GM23338 (cell line): ENCODE data around the gene SETX. TPM values are rescaled to one million over a fixed set of nuclear protein-coding genes. Genes with fewer than 3 reads are reported as not detected.

Source experiments
- ATAC-seq: fragments of 200-7000 bp; cut with Tn5 transposase; 3 replicates; pipeline ENCODE4 v1.9.1; 2020
- DNase-seq: peaks from one replicate; pipeline ENCODE4 v3.0.0-alpha.2; 2015; ENCODE audit warnings: low spot score
- H2AFZ ChIP-seq: fragments of 200-600 bp; sonication (generic); 2 replicates; pipeline ENCODE4 v1.8.0; 2016; ENCODE audit warnings: antibody characterized with exemption, mild to moderate bottlenecking, moderate library complexity
- H3F3A ChIP-seq: fragments of 200-600 bp; sonication (generic); replicated peaks from 2 replicates; pipeline ENCODE4 v1.8.0; 2017; ENCODE audit warnings: antibody characterized with exemption, mixed run types, low read depth
- H3K27ac ChIP-seq: fragments of 200-600 bp; sonication (generic); 2 replicates; pipeline ENCODE4 v1.6.1; 2016; ENCODE audit warnings: low read depth
- H3K27me3 ChIP-seq: fragments of 200-600 bp; sonication (generic); 2 replicates; pipeline ENCODE4 v1.8.0; 2016; ENCODE audit warnings: mild to moderate bottlenecking, mixed run types, moderate library complexity; ENCODE audit not compliant: insufficient read depth
- H3K36me3 ChIP-seq: fragments of 200-600 bp; sonication (generic); 2 replicates; pipeline ENCODE4 v1.8.0; 2016; ENCODE audit warnings: mild to moderate bottlenecking; ENCODE audit not compliant: insufficient read depth
- H3K4me1 ChIP-seq: fragments of 200-600 bp; sonication (generic); 2 replicates; pipeline ENCODE4 v1.8.0; 2016; ENCODE audit warnings: mild to moderate bottlenecking, moderate library complexity; ENCODE audit not compliant: insufficient read depth
- H3K4me2 ChIP-seq: fragments of 200-600 bp; sonication (generic); 2 replicates; pipeline ENCODE4 v1.7.1; 2017; ENCODE audit warnings: mixed run types
- H3K4me3 ChIP-seq: fragments of 200-600 bp; sonication (generic); 2 replicates; pipeline ENCODE4 v1.6.1; 2016; ENCODE audit warnings: mixed run types
- H3K79me2 ChIP-seq: fragments of 200-600 bp; sonication (generic); replicated peaks from 2 replicates; pipeline ENCODE4 v1.8.0; 2017; ENCODE audit warnings: mild to moderate bottlenecking; ENCODE audit not compliant: insufficient read depth
- H3K9me2 ChIP-seq: fragments of 200-600 bp; sonication (generic); 2 replicates; pipeline ENCODE4 v1.8.0; 2017; ENCODE audit not compliant: insufficient read depth
- H4K20me1 ChIP-seq: fragments of 200-600 bp; sonication (generic); replicated peaks from 2 replicates; pipeline ENCODE4 v1.8.0; 2017; ENCODE audit warnings: mild to moderate bottlenecking; ENCODE audit not compliant: insufficient read depth
- H3K27ac Mint-ChIP-seq: 2 replicates; pipeline ENCODE4 v1.8.0; 2020; ENCODE audit warnings: inconsistent platforms, mild to moderate bottlenecking, moderate library complexity, mixed read lengths
- H3K27me3 Mint-ChIP-seq: 3 replicates; pipeline ENCODE4 v1.8.0; 2022; ENCODE audit warnings: low read depth, mild to moderate bottlenecking, moderate library complexity, mixed read lengths, inconsistent platforms; ENCODE audit not compliant: insufficient read depth, poor library complexity
- H3K36me3 Mint-ChIP-seq: 3 replicates; pipeline ENCODE4 v1.8.0; 2021; ENCODE audit warnings: low read depth, mild to moderate bottlenecking, inconsistent platforms, moderate library complexity, mixed read lengths
- H3K4me1 Mint-ChIP-seq: 3 replicates; pipeline ENCODE4 v1.8.0; 2020; ENCODE audit warnings: mild to moderate bottlenecking, inconsistent platforms, mixed read lengths
- H3K4me3 Mint-ChIP-seq: 3 replicates; pipeline ENCODE4 v1.8.0; 2021; ENCODE audit warnings: moderate library complexity, mild to moderate bottlenecking, inconsistent platforms, mixed read lengths
- H3K9me3 Mint-ChIP-seq: 3 replicates; pipeline ENCODE4 v1.8.0; 2020; ENCODE audit warnings: moderate library complexity, mild to moderate bottlenecking, inconsistent platforms, mixed read lengths
- CREB1 ChIP-seq: fragments of 250-450 bp; sonication (Bioruptor Pico); IDR thresholded peaks from 2 replicates; pipeline ENCODE4 v1.5.0; 2020; ENCODE audit warnings: low read depth, mild to moderate bottlenecking, moderate library complexity
- ETS1 ChIP-seq: IDR thresholded peaks from 2 replicates; pipeline ENCODE4 v1.6.1; 2016; ENCODE audit warnings: antibody characterized with exemption
- EZH2phosphoT487 ChIP-seq: fragments of 200-600 bp; sonication (generic); IDR thresholded peaks from one replicate; pipeline ENCODE4 v1.8.1; 2018; ENCODE audit warnings: antibody characterized with exemption; ENCODE audit not compliant: unreplicated experiment
- NANOG ChIP-seq: IDR thresholded peaks from 2 replicates; pipeline ENCODE4 v1.6.1; 2016; ENCODE audit warnings: antibody characterized with exemption, borderline replicate concordance
- POLR2AphosphoS5 ChIP-seq: IDR thresholded peaks from 2 replicates; pipeline ENCODE4 v1.6.1; 2016; ENCODE audit warnings: antibody characterized with exemption, low read depth
- STAT1 ChIP-seq: IDR thresholded peaks from one replicate; pipeline ENCODE4 v1.6.1; 2016; ENCODE audit warnings: antibody characterized with exemption; ENCODE audit not compliant: unreplicated experiment
- ZNF114 ChIP-seq: fragments of 250-450 bp; sonication (Bioruptor Pico); IDR thresholded peaks from 2 replicates; pipeline ENCODE4 v1.5.0; 2020; ENCODE audit warnings: mild to moderate bottlenecking, moderate library complexity
- ZNF462 ChIP-seq: fragments of 250-450 bp; sonication (Bioruptor Pico); IDR thresholded peaks from 2 replicates; pipeline ENCODE4 v1.5.0; 2020; ENCODE audit warnings: mild to moderate bottlenecking, moderate library complexity
- polyA plus RNA-seq: library from polyadenylated mRNA; unstranded; fragments of >200 nt; fragmentation: Nextera tagmentation; extraction: Ambion mirVana; gene quantifications from 2 replicates; pipeline ENCODE4 v1.2.1, GENCODE V29; 2016
- total RNA-seq: library from RNA; depleted of rRNA; stranded (reverse); fragments of >200 nt; shearing (Covaris generic); gene quantifications from 2 replicates; pipeline ENCODE4 v1.2.3, GENCODE V29; 2014
- TF ChIP-seq, protein P1 (sequence below), 2 experiments: fragments of 200-600 bp in 1 of 2; sonication (generic) in 1 of 2; conservative IDR thresholded peaks; 2 replicates each; pipeline versions ENCODE4 v1.5.1 to v1.6.1; 2016 to 2017; ENCODE audit warnings: antibody characterized with exemption in 2 of 2, low read depth in 2 of 2, mild to moderate bottlenecking in 2 of 2, moderate library complexity in 1 of 2

The SETX gene
- total and polyA plus RNA-seq, 2 experiments from 2014 or later: 17.5 to 49.9 TPM

- H3K4me1 Mint-ChIP-seq: no peaks in the 10 kb centered on the region
- no peak for TF ChIP-seq EZH2phosphoT487
- TF ChIP-seq POLR2AphosphoS5: no peak
- TF ChIP-seq STAT1: no peak
- no peak for TF ChIP-seq ETS1
- peaks cover 47% of the 10 kb centered on the region for H3K36me3 ChIP-seq
Measured at GRCh38 chr9:132387133-132387532, 32.3 kb upstream of the SETX start.

GRCh38 chr9:132384376-132384775 is 29.6 kb upstream of the SETX start:
- Histone ChIP-seq H3K27ac (no peak overlapping the region), H3K27me3 (no peaks in the 10 kb centered on the region), H3K4me3 (no peak overlapping the region), H3K4me1 (no peaks in the 10 kb centered on the region), H4K20me1 (peaks cover 17% of the 10 kb centered on the region), H3K9me2 (no peaks in the 10 kb centered on the region), H3F3A (no peaks in the 10 kb centered on the region), H2AFZ (no peak overlapping the region), H3K4me2 (no peak overlapping the region), H3K36me3 (peaks cover 24% of the 10 kb centered on the region), H3K79me2 (no peaks in the 10 kb centered on the region)
- H3K27me3 Mint-ChIP-seq: peaks cover 2% of the 10 kb centered on the region
- DNase-seq (no peak), ATAC-seq (no peak)
- H3K27ac Mint-ChIP-seq: no peak overlapping the region
- TF ChIP-seq NANOG (no peak), CREB1 (CRISPR knock-in tag) (no peak), ZNF114 (CRISPR knock-in tag) (no peak), ZNF462 (CRISPR knock-in tag) (no peak), ETS1 (no peak), EZH2phosphoT487 (no peak), POLR2AphosphoS5 (no peak)
- TF ChIP-seq, protein P1, sequence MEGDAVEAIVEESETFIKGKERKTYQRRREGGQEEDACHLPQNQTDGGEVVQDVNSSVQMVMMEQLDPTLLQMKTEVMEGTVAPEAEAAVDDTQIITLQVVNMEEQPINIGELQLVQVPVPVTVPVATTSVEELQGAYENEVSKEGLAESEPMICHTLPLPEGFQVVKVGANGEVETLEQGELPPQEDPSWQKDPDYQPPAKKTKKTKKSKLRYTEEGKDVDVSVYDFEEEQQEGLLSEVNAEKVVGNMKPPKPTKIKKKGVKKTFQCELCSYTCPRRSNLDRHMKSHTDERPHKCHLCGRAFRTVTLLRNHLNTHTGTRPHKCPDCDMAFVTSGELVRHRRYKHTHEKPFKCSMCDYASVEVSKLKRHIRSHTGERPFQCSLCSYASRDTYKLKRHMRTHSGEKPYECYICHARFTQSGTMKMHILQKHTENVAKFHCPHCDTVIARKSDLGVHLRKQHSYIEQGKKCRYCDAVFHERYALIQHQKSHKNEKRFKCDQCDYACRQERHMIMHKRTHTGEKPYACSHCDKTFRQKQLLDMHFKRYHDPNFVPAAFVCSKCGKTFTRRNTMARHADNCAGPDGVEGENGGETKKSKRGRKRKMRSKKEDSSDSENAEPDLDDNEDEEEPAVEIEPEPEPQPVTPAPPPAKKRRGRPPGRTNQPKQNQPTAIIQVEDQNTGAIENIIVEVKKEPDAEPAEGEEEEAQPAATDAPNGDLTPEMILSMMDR (conservative IDR thresholded peaks at IDR 0.05; ENCODE audit: low read depth in 2 of 2): no peak
- no peak overlapping the region for H3K4me3 Mint-ChIP-seq
- peaks cover 71% of the 10 kb centered on the region for H3K36me3 Mint-ChIP-seq
- H3K9me3 Mint-ChIP-seq: no peaks in the 10 kb centered on the region
- H3K4me1 Mint-ChIP-seq: no peaks in the 10 kb centered on the region

More at GRCh38 chr9:132387133-132387532, 32.3 kb upstream of the SETX start:
- Mint-ChIP-seq H3K9me3 (no peaks in the 10 kb centered on the region), H3K27me3 (no peaks in the 10 kb centered on the region), H3K36me3 (peaks cover 85% of the 10 kb centered on the region), H3K4me3 (no peak overlapping the region), H3K27ac (no peak overlapping the region)
- no peak overlapping the region for H3K4me3 ChIP-seq
- no peaks in the 10 kb centered on the region for H3K79me2 ChIP-seq
- H3K27ac ChIP-seq: no peak overlapping the region
- H3K4me1 ChIP-seq: no peaks in the 10 kb centered on the region
- no peak overlapping the region for H3K4me2 ChIP-seq
- no peak for DNase-seq
- no peaks in the 10 kb centered on the region for H3K27me3 ChIP-seq
- no peaks in the 10 kb centered on the region for H3F3A ChIP-seq
- peaks cover 4% of the 10 kb centered on the region; the same call in 1 of the 2 replicates for H4K20me1 ChIP-seq
- H2AFZ ChIP-seq: no peak overlapping the region
- ATAC-seq: no peak
- H3K9me2 ChIP-seq: no peaks in the 10 kb centered on the region
